ENCODE data around the gene IL5.

DNA sequence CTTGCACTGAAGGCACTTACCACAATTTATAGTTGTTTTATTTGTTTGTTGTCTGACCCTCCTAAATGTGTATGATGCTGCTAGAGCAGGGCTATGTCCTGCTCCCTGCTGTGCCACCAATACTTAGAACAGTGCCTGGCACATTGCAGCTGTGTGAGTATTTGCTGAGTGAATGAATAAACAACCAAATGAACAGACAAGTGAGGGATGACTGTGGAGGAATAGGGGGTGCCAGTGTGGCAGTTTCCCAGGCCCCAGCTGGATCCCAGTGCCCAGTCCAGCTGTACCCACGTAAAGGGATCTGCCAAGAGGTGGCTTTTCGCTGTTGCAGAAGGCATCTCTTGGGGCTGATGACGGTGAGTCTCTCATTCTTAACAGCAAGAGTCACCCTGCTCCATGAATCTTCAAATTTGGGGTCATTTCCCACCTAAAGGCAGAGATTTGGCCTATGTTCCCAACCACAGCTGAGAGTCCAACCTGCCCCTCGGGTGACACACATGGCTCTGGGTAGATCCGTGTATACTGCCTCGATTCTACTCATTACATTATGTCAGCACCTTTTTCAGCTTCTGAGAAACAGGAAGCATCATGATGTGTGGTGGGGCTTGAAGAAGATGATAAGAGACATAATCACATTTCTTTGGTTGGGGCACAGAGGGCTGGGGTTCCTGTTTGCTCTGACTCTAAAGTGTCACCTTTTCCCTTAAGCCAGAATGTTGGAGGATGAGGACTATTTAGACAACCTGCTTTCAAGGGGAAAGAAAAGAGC lies 14.3 kb downstream of the IL5 start:
- TF ChIP-seq, protein P1, sequence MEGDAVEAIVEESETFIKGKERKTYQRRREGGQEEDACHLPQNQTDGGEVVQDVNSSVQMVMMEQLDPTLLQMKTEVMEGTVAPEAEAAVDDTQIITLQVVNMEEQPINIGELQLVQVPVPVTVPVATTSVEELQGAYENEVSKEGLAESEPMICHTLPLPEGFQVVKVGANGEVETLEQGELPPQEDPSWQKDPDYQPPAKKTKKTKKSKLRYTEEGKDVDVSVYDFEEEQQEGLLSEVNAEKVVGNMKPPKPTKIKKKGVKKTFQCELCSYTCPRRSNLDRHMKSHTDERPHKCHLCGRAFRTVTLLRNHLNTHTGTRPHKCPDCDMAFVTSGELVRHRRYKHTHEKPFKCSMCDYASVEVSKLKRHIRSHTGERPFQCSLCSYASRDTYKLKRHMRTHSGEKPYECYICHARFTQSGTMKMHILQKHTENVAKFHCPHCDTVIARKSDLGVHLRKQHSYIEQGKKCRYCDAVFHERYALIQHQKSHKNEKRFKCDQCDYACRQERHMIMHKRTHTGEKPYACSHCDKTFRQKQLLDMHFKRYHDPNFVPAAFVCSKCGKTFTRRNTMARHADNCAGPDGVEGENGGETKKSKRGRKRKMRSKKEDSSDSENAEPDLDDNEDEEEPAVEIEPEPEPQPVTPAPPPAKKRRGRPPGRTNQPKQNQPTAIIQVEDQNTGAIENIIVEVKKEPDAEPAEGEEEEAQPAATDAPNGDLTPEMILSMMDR (IDR thresholded peaks at IDR 0.05): no peak
- no peak for TF ChIP-seq POLR2A (IDR thresholded peaks at IDR 0.05)
- TF ChIP-seq EP300 (IDR thresholded peaks at IDR 0.05): no peak
